GM19035 (cell line): ENCODE measurements around the gene KRTAP6-1.

Source experiments
- ATAC-seq: cut with Tn5 transposase; IDR thresholded peaks from one replicate; pipeline ENCODE4 v1.9.1; 2021; ENCODE audit not compliant: unreplicated experiment

KRTAP6-1 gene

DNA sequence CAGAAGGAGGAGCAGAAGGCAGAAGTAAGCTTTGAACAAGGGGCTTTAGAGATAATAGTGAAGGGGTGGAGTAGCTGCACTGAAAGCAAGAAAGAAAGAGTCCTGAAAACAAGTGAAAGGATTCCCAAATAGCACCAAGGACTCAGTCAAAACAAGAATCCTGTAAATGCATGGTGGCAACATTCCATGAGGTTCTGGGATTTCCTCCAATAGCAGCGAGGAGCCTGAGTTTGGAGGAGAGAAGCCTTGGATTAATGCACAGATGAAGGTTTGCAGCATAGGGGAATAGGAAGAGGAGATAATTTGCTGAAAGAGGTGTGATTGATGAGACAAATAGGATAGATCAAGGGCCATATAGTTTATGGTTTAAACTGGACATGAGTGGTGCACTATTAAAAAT is 34.4 kb downstream of the KRTAP6-1 start:
- ATAC-seq: no peak

DNA sequence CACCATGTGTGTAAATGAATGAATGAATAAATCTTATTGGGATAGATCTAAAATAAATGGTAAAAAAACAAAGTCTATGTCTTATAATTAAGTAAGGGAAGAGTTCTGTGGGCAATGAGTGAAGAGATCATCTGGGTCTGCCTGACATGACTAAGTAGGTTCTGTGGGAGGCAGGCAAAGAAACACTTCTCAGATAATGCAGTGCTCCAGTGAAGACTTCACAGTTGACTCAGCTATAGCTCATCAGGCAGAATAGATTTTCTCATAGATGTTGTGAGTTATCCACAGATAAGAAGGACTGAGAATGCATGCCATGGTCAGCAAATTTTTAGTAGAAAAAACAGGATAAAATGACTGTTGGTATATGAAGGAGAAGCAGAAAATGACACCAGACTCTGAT is 36.0 kb downstream of the KRTAP6-1 start:
- ATAC-seq: no peak

DNA sequence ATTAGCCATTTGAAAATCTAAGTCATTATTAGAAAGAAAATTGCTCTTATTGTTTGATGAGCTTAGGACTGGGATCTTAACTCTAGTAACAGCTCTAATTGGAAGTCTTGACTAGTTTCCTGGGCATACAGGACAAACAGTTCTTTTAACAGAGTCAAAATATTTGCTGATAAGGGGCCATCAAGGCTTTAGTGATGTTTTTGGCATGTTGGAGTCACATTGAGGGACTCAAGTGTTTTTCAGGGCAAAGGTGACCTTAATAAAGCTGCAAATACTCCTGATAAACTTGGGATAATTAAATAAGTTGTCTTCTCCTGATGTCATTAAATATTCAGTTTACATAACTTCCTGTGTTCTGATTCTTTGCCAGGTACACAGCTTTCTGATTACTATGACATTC is 46.1 kb downstream of the KRTAP6-1 start:
- no peak for ATAC-seq

DNA sequence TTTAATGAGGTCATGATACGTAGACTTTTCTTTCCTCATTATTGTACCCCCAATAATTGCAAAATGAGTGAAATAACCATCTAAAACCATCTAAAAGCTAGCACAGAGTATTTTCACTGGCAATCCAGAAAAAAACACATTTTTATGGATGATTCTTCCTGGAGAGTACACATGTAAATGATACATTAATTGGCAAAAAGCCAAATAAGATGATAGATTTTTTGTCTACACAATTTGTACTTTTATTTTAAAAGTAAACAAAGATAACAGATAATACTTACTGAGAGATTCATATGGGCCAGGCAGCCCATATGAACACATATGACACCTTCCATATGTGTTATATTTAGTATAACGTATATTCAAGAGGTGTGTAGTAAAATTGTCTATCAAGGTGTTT is 50.1 kb downstream of the KRTAP6-1 start:
- ATAC-seq: no peak
